MM.1S (cell line): ENCODE measurements around the gene ADD2.

Experiments
- EZH2 ChIP-seq: fragments of 300-600 bp; sonication (generic); optimal IDR thresholded peaks from 2 replicates; pipeline ENCODE3; 2017; ENCODE audit warnings: low read depth, mild to moderate bottlenecking, antibody characterized with exemption, low read length, mixed read lengths
- EZH2phosphoT487 ChIP-seq: fragments of 300-600 bp; sonication (generic); IDR thresholded peaks from 2 replicates; pipeline ENCODE4 v1.6.1; 2018; ENCODE audit warnings: antibody characterized with exemption, low read length
- TF ChIP-seq, protein P1 (sequence below): fragments of 300-600 bp; sonication (generic); IDR thresholded peaks from 2 replicates; pipeline ENCODE4 v1.5.1; 2016; ENCODE audit warnings: antibody characterized with exemption, low read length, mixed read lengths

- TF ChIP-seq, protein P1, sequence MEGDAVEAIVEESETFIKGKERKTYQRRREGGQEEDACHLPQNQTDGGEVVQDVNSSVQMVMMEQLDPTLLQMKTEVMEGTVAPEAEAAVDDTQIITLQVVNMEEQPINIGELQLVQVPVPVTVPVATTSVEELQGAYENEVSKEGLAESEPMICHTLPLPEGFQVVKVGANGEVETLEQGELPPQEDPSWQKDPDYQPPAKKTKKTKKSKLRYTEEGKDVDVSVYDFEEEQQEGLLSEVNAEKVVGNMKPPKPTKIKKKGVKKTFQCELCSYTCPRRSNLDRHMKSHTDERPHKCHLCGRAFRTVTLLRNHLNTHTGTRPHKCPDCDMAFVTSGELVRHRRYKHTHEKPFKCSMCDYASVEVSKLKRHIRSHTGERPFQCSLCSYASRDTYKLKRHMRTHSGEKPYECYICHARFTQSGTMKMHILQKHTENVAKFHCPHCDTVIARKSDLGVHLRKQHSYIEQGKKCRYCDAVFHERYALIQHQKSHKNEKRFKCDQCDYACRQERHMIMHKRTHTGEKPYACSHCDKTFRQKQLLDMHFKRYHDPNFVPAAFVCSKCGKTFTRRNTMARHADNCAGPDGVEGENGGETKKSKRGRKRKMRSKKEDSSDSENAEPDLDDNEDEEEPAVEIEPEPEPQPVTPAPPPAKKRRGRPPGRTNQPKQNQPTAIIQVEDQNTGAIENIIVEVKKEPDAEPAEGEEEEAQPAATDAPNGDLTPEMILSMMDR, result no peak
- TF ChIP-seq EZH2 (no peak), EZH2phosphoT487 (no peak)
These were observed 25.4 kb upstream of the ADD2 start for GRCh38 chr2:70793450-70793849.
